Testis (tissue), 2 donors: Measurements from ENCODE around the gene DECR2.

Experiments
- CTCF ChIP-seq, 3 experiments: fragments of 450-650 bp in 2 of 3; fragments of 200-600 bp in 1 of 3; sonication (generic) in 1 of 3; IDR thresholded peaks; one replicate each; pipeline ENCODE4 v1.5.1; 2016 to 2019; ENCODE audit warnings: antibody characterized with exemption in 3 of 3, mild to moderate bottlenecking in 2 of 3, moderate library complexity in 1 of 3
- POLR2A ChIP-seq: fragments of 450-650 bp; IDR thresholded peaks from one replicate; pipeline ENCODE4 v1.6.1; 2017; ENCODE audit warnings: antibody characterized with exemption, mild to moderate bottlenecking, moderate library complexity

- no peak for TF ChIP-seq CTCF (IDR thresholded peaks at IDR 0.05)
- no peak for TF ChIP-seq POLR2A
These were observed 25.5 kb upstream of the DECR2 start for GRCh38 chr16:375927-376816.
